ENCODE measurements around the gene SUGCT.

SUGCT gene

DNA sequence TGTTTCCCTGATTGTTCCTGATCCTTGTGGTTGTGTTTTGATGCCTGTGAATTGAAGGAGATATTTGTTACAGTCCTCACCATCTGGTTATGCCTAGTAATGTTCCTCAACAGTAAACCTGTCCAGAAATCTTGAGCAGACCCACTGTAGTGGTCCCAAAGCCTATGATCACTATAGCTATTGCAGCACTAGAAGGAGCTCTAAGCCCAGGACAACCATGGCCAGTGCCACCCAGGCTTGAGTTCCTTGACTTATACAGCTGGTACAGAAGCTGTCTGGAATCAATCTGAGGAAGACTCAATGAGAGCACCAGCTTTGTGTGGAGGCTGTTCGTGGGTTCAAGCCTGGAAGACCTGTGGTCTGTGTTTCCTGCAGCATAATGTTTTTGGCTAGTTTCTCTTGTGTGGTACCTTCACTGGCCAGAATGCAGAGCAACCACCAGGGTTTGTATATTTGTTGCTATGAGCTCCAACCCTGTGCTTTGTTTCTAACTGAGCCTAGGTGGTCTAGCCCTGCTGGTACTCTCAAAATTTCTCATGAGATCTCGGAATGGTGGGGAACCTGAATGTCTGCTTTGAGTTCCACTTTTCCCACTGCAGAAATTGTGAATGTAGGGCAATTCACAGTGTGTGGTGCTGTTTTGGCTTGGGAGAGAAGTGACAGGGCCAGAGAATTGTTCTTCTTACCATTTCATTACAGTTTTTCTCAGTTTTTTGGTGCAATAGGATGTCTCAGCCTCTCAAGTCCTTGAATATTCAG is 355.2 kb downstream of the SUGCT start:
- TF ChIP-seq CTCF (IDR thresholded peaks at IDR 0.05; ENCODE audit: control insufficient read depth, extremely low read depth, insufficient read depth), result no peak
- DNase-seq (ENCODE audit: low read depth), result no peak

GRCh38 chr7:40490603-40490924 is 355.8 kb downstream of the SUGCT start:
- DNase-seq (ENCODE audit: low read depth), result no peak
- no peak overlapping the region for H3K4me3 ChIP-seq (ENCODE audit: low read depth, low read length)
- no peak for TF ChIP-seq CTCF (IDR thresholded peaks at IDR 0.05; ENCODE audit: control insufficient read depth, extremely low read depth, insufficient read depth)

More for the DNA sequence above, 355.2 kb downstream of the SUGCT start:
- H3K4me3 ChIP-seq (ENCODE audit: low read depth, low read length), result no peak overlapping the region

DNA sequence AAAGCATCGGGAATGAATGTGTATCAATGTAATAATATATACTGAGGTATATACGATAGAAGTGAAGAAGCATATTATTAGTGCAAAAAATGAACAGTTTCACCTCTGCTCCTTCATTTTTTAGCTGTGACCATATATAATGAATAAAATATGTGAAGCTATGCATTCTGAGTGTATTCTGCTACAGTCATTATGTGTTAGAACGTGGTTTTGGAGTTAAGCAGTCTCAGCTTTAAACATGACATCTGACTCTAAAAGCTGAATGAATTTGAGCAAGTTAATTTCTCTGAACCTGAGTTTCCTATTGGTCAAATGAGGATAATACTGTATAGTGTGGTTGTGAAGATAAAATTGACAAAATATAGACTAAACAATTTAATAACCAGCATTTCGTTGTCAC is 358.1 kb downstream of the SUGCT start:
- no peak for DNase-seq (ENCODE audit: low read depth)
- no peak for TF ChIP-seq CTCF (IDR thresholded peaks at IDR 0.05; ENCODE audit: control insufficient read depth, extremely low read depth, insufficient read depth)
- H3K4me3 ChIP-seq (ENCODE audit: low read depth, low read length), result no peak overlapping the region

- H3K4me3 ChIP-seq (ENCODE audit: low read depth, low read length), result no peak overlapping the region
- TF ChIP-seq CTCF (IDR thresholded peaks at IDR 0.05; ENCODE audit: control insufficient read depth, extremely low read depth, insufficient read depth), result no peak
- DNase-seq (ENCODE audit: low read depth), result no peak
These were observed 358.8 kb downstream of the SUGCT start for GRCh38 chr7:40493609-40494051.

DNA sequence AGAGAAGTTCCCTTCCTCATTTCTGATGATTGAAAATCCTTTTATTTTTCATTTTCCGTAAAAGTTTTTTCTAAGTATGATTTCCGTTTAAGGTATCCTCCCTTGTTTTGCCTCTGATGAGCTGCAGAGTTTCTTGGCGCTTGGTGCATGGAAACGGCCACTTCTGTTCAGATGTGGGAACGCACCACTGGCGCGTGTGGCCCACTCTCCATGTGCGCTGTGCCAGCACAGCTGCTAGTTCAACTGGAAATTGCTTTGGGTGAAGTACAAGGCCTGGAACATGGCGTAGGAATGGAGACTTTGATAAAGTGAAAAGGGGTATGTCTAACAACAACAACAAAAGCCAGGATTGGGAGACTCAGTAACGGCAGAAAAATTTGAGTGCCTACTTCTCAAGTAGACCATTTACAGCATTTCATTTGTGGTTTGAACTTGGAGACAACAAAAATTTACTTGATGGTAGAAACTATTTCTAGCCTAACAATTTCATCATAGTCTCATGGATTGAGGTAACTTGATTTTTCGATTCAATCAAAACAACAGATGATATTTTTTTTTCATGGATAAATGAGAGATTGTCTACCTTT is 364.2 kb downstream of the SUGCT start:
- TF ChIP-seq CTCF (IDR thresholded peaks at IDR 0.05; ENCODE audit: control insufficient read depth, extremely low read depth, insufficient read depth), result no peak
- no peak overlapping the region for H3K4me3 ChIP-seq (ENCODE audit: low read depth, low read length)
- no peak for DNase-seq (ENCODE audit: low read depth)

- no peak overlapping the region for H3K4me3 ChIP-seq (ENCODE audit: low read depth, low read length)
- TF ChIP-seq CTCF (IDR thresholded peaks at IDR 0.05; ENCODE audit: control insufficient read depth, extremely low read depth, insufficient read depth), result no peak
- DNase-seq (ENCODE audit: low read depth), result no peak
These were observed 364.9 kb downstream of the SUGCT start for GRCh38 chr7:40499718-40500117.

- DNase-seq (ENCODE audit: low read depth), result no peak
These were observed 365.4 kb downstream of the SUGCT start for GRCh38 chr7:40500219-40500618.

More at GRCh38 chr7:40500219-40500618, 365.4 kb downstream of the SUGCT start:
- TF ChIP-seq CTCF (IDR thresholded peaks at IDR 0.05; ENCODE audit: control insufficient read depth, extremely low read depth, insufficient read depth), result no peak
- no peak overlapping the region for H3K4me3 ChIP-seq (ENCODE audit: low read depth, low read length)

Measured in LNCaP clone FGC (cell line).